KMS-11 (cell line): ENCODE data around the gene MED27.

Experiments used
- H2AFZ ChIP-seq: fragments of 200-600 bp; sonication (generic); 2 replicates; pipeline ENCODE4 v1.6.1; 2016; ENCODE audit warnings: antibody characterized with exemption, mixed run types, low read depth
- H3K27ac ChIP-seq: fragments of 200-600 bp; sonication (generic); 2 replicates; pipeline ENCODE4 v1.6.1; 2016; ENCODE audit warnings: mild to moderate bottlenecking, mixed run types
- H3K27me3 ChIP-seq: fragments of 200-600 bp; sonication (generic); 2 replicates; pipeline ENCODE4 v1.6.1; 2017; ENCODE audit warnings: mild to moderate bottlenecking, low read depth, mixed run types, moderate library complexity; ENCODE audit not compliant: insufficient read depth
- H3K36me3 ChIP-seq: fragments of 200-600 bp; sonication (generic); 2 replicates; pipeline ENCODE4 v1.6.1; 2017; ENCODE audit warnings: mild to moderate bottlenecking, mixed run types; ENCODE audit not compliant: insufficient read depth
- H3K4me1 ChIP-seq: fragments of 200-600 bp; sonication (generic); 2 replicates; pipeline ENCODE4 v1.6.1; 2016; ENCODE audit warnings: mild to moderate bottlenecking, low read depth, mixed run types; ENCODE audit not compliant: poor library complexity, severe bottlenecking
- H3K4me2 ChIP-seq: fragments of 200-600 bp; sonication (generic); 2 replicates; pipeline ENCODE4 v1.7.0; 2016; ENCODE audit warnings: mild to moderate bottlenecking, mixed run types
- H3K4me3 ChIP-seq: fragments of 200-600 bp; sonication (generic); IDR thresholded peaks from 2 replicates; pipeline ENCODE4 v1.6.1; 2017; ENCODE audit warnings: low read depth, low read length, mixed read lengths; ENCODE audit not compliant: insufficient read depth
- H3K79me2 ChIP-seq: fragments of 200-600 bp; sonication (generic); 2 replicates; pipeline ENCODE4 v1.6.1; 2016; ENCODE audit warnings: low read depth, mixed run types; ENCODE audit not compliant: insufficient read depth
- H3K9ac ChIP-seq: fragments of 200-600 bp; sonication (generic); 2 replicates; pipeline ENCODE4 v1.6.1; 2016; ENCODE audit warnings: mild to moderate bottlenecking, mixed run types
- H4K20me1 ChIP-seq: fragments of 200-600 bp; sonication (generic); 2 replicates; pipeline ENCODE4 v1.6.1; 2016; ENCODE audit warnings: mild to moderate bottlenecking, mixed run types; ENCODE audit not compliant: insufficient read depth
- TF ChIP-seq, protein P1 (sequence below): fragments of 200-600 bp; sonication (generic); conservative IDR thresholded peaks from 2 replicates; pipeline ENCODE4 v1.6.1; 2017; ENCODE audit warnings: low read depth, mild to moderate bottlenecking, antibody characterized with exemption, low read length, moderate library complexity, mixed read lengths

MED27 gene

GRCh38 chr9:131810351-131811170 lies 269.1 kb downstream of the MED27 start:
- Histone ChIP-seq H4K20me1 (no peaks in the 10 kb centered on the region), H2AFZ (no peak overlapping the region), H3K4me3 (no peak overlapping the region), H3K27me3 (peaks cover 98% of the 10 kb centered on the region), H3K9ac (no peak overlapping the region), H3K36me3 (no peaks in the 10 kb centered on the region), H3K27ac (no peak overlapping the region), H3K4me2 (no peak overlapping the region), H3K4me1 (no peaks in the 10 kb centered on the region), H3K79me2 (no peaks in the 10 kb centered on the region)
- TF ChIP-seq, protein P1, sequence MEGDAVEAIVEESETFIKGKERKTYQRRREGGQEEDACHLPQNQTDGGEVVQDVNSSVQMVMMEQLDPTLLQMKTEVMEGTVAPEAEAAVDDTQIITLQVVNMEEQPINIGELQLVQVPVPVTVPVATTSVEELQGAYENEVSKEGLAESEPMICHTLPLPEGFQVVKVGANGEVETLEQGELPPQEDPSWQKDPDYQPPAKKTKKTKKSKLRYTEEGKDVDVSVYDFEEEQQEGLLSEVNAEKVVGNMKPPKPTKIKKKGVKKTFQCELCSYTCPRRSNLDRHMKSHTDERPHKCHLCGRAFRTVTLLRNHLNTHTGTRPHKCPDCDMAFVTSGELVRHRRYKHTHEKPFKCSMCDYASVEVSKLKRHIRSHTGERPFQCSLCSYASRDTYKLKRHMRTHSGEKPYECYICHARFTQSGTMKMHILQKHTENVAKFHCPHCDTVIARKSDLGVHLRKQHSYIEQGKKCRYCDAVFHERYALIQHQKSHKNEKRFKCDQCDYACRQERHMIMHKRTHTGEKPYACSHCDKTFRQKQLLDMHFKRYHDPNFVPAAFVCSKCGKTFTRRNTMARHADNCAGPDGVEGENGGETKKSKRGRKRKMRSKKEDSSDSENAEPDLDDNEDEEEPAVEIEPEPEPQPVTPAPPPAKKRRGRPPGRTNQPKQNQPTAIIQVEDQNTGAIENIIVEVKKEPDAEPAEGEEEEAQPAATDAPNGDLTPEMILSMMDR: no peak
